HG03095 (cell line): ENCODE results near the gene CENPB.

ENCODE experiments used
- ATAC-seq: cut with Tn5 transposase; IDR thresholded peaks from one replicate; pipeline ENCODE4 v1.9.1; 2021; ENCODE audit warnings: moderate library complexity; ENCODE audit not compliant: unreplicated experiment

CENPB gene

DNA sequence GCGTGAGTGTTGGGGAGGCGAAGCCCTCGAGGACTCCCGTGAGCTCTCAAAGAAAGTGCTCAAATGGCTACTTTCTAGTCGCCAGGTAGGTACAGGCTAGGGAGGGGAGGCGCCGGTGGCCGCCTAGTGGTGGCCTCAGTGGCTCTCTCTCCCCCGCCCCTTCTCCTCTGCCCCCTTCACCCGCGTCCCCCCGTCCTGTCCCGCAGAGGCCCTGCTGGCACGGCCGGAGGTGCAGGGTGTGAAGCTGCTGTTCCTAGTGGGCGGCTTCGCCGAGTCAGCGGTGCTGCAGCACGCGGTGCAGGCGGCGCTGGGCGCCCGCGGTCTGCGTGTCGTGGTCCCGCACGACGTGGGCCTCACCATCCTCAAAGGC, 35.2 kb downstream of the CENPB start:
- no peak for ATAC-seq

- ATAC-seq: no peak
Measured at GRCh38 chr20:3749689-3750531, 36.6 kb downstream of the CENPB start.

DNA sequence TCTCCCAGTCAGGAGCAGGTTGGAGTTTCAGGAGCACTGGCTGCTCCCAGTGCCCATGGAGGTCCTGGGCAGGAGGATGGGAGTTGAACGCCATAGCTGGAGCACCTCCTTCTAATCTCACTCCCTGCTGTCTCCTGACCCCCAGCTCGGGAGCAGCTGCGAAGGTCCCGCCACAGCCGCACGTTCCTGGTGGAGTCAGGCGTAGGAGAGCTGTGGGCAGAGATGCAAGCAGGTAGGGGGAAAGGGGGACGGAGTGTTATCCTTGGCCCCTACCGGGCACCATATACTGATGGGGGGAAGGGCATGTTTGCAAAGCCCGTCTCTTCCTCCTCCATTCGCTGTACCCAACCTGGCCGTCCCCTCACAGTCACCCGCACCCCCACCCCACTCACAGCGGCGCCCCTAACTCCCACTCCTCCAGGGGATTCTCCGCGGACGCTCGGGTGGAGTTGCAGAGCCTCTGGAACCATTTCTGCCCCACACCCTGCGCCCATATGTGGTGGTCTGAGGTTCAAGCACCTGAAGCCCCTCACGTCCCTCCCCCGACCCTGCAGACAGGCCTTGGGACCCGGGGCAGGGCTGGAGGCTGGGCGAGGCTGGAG, 37.4 kb downstream of the CENPB start:
- ATAC-seq: no peak

DNA sequence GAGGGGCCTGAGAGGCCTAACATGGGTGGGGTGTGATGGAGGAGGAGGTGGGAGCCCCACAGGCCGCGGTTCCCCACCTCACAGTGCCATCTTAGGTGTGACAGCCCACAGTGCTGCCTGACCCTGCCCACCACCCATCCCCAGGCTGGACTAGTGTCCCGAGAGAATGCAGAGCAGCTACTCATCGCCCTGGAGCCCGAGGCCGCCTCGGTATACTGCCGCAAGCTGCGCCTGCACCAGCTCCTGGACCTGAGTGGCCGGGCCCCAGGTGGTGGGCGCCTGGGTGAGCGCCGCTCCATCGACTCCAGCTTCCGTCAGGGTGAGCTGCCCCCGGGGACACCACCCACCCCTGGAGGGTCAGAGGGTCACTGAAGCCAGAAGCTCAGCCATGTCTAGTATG, 38.5 kb downstream of the CENPB start:
- no peak for ATAC-seq

GRCh38 chr20:3747471-3747870, 39.1 kb downstream of the CENPB start:
- no peak for ATAC-seq

DNA sequence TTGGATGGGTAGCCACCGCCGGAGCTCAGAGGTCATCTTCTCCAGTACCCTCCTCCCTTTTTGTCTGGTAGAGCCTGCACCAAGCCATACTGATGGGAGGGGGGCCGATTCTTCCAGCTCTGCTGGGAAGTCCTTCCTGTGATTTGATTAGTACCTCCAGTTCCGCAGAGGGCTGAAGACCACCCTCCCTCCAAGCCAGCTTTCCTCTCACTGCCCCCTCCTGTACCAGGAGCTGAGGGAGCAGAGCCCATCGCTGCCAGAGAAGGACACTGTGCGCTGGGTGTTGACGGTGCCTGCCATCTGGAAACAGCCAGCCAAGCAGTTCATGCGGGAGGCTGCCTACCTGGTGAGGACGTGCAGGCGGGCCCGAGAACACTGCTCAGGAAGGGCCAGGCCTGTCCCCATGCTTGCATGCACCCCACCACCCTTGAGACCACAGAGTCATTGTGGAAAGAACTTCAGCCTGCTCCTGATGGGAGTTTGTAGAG, 40.8 kb downstream of the CENPB start:
- no peak for ATAC-seq

DNA sequence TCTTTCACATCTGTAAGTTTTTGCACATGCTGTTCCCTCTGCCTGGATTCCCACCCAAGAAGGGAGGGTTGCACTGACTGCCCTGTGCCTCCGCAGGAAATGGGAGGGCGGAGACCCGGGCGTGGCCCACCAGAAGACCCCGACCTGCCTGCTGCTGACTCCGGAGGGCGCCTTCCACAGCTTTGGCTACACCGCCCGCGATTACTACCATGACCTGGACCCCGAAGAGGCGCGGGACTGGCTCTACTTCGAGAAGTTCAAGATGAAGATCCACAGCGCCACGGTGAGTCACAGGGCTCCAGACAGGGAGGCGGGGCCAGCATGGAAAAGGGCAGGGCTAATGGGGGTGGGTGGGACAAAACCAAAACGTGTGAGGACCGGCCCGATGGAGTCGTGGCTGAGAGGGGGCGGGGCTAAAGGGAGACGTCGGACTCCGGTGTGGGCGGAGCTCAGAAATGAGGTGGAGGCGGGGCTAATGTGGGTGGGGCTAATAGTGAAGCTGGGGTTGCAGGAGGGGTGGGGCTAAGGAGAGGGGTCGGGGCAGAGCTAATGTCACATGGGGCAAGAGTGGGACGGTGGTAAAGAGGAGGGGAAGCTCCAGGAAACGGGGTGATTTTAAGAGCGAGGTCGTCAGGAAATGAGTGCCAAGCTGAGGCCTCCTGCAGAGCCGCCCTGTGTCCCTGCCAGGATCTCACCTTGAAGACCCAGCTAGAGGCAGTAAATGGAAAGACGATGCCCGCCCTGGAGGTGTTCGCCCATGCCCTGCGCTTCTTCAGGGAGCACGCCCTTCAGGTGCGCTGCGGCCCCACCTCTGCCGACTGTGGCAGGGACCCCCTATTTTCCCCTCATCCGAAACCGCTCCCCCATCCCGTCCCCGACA, 41.5 kb downstream of the CENPB start:
- no peak for ATAC-seq

DNA sequence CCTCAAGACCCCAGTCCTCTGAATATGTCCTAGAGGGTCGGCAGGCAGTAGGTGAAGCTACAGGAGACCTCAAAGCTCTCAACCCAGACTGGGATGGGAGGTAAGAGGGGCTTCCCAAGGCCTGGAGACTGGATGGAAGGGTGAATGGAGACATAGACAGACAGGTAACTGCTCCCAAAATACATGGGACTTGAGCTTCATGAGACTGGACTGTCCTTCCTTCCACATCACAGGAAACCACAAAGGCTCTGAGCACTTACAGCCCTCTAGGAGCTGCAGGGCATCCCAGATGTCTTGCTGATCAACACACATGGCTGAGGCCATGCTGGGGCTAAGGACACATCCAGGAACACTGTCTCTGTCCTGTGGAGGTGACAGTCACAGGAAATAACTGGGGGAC, 42.5 kb downstream of the CENPB start:
- no peak for ATAC-seq

- ATAC-seq: no peak
Measured at GRCh38 chr20:3743251-3743650, 43.3 kb downstream of the CENPB start.

- ATAC-seq: no peak
Measured at GRCh38 chr20:3741836-3742458, 44.6 kb downstream of the CENPB start.

GRCh38 chr20:3740615-3741301, 45.8 kb downstream of the CENPB start:
- ATAC-seq: no peak

- ATAC-seq: no peak
Measured at GRCh38 chr20:3739926-3740451, 46.6 kb downstream of the CENPB start.

DNA sequence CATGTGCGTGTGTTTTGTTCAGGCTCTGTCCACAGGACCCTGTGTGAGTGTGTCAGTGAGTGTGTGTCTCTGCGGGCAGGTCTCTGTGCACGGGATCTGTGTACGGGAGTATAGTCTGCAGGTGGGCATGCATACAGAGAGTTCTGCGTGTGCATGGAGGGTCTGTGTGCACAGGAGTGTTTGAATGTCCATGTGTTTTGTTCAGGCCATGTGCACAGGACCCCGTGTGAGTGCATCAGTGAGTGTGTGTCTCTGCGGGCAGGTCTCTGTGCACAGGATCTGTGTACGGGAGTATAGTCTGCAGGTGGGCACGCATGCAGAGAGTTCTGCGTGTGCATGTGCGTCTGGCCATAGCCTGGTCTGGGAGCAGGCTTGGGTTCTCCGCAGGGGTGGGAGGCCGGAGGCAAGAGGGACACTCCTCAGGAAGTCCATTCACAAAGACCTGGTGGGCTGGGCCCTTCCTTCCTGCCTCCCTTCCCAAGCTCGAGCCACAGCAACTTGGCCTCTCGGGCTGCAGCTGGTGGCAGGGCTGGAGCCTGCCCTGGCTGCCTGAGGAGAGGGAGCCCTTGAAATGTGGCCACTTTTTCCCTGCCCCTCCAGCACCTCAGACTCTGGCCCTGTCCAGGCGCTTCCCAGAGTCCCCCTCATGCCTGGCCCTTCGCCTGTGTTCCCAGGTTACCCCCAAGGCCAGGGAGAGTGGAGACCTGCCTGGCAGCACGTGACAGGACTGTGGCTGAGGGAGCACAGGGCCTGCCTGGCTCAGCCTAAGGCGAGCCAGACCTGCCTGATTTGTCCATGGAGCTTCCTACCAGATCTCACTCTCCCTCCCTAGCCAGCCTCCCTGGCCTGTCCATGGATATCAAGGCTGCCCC, 47.2 kb downstream of the CENPB start:
- no peak for ATAC-seq

DNA sequence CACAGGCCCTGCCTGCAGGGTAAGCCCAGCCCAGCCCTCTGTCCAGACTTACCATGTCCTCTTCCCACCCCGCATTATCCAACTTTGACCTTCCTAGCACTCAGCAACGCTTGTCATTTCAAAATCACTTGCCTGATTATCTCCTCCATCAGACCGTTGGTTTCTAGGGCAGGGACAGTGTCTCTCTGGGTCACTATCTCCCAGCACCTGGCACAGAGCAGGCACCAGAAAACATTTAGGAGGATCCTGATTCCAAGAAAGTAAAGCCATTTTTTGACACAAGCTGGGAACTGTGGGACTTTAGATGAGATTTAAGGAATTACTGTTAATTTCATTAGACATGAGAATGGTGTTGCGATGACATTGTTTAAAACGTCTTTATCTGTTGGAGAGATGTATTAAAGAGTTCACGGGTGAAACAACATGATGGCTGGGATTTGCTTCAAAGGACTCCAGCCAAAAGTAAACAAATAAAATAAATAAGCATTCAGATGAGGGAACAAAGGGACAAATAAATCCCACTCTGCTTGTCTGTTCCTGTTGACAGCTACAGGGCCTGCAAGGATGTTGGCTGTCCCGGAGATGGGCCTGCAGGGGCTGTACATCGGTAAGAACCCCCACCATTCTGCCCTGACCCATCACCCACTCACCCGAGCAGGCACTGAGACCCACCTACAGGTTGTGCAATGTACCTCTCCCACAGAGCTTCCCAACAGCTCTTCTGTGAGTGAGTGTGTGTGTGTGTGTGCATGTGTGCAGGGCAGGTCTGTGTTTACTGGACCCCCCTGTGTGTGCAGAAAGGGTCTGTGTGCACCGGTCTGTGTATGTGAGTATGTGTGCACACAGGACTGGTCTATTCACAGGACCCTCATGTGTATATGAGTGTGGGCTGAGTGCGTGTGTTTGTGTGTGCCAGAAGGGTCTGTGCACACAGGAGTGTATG, 48.2 kb downstream of the CENPB start:
- no peak for ATAC-seq

GRCh38 chr20:3735768-3736167, 50.8 kb downstream of the CENPB start:
- ATAC-seq: no peak

DNA sequence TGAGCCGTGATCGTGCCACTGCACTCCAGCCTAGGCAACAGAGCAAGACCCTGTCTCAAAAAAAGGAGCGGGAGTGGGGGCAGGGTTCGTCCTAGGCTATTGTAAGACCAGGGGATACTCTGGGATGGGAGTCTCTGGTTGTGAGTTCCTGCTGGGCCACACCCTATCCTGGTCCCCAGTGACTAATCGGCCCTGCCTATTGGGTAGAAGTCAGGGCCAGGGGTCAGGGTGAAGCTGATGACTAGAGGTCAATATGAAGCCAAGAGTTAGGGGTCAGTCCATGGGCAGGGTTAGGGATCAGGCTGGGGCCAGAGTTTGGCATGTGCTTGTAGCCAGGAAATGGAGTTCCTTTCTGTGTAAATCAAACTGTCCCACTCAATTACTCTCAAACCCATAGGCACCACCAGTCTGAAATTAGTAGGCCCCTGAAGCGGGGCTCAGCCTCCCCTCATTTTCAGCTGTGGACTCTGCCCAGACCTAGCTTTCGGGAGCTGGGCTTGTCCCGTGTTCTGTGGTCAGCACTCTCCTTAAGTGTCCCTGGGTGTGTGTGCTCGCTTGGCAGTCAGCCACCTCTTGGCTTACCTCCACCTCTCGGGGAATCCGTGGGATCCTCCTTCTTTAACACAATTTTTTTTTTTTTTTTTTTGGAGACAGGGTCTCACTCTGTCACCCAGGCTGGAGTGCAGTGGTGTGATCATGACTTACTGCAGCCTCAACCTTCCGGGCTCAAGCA, 52.3 kb downstream of the CENPB start:
- no peak for ATAC-seq
